BLaER1 (cell line): ENCODE results near the gene OR52A1.

ENCODE experiments used
- H3K27ac ChIP-seq: shearing (Covaris generic); formaldehyde crosslinking; 2 replicates; pipeline ENCODE4 v1.8.1; 2022
- H3K27me3 ChIP-seq: shearing (Covaris generic); formaldehyde crosslinking; 2 replicates; pipeline ENCODE4 v1.8.1; 2022
- H3K36me3 ChIP-seq: shearing (Covaris generic); formaldehyde crosslinking; 2 replicates; pipeline ENCODE4 v1.8.1; 2022
- H3K4me1 ChIP-seq: shearing (Covaris generic); formaldehyde crosslinking; 2 replicates; pipeline ENCODE4 v1.8.1; 2022
- H3K4me2 ChIP-seq: shearing (Covaris generic); formaldehyde crosslinking; 2 replicates; pipeline ENCODE4 v1.8.1; 2022
- H3K4me3 ChIP-seq: shearing (Covaris generic); formaldehyde crosslinking; 2 replicates; pipeline ENCODE4 v1.8.1; 2022
- H3K9ac ChIP-seq: shearing (Covaris generic); formaldehyde crosslinking; 2 replicates; pipeline ENCODE4 v1.8.1; 2022
- H3K9me3 ChIP-seq: shearing (Covaris generic); formaldehyde crosslinking; 2 replicates; pipeline ENCODE4 v1.8.1; 2022
- H4K20me1 ChIP-seq: shearing (Covaris generic); formaldehyde crosslinking; 2 replicates; pipeline ENCODE4 v1.8.1; 2022
- Cebpa-rat ChIP-seq: shearing (Covaris generic); IDR thresholded peaks from 2 replicates; pipeline ENCODE4 v1.8.1; 2022

The OR52A1 gene

DNA sequence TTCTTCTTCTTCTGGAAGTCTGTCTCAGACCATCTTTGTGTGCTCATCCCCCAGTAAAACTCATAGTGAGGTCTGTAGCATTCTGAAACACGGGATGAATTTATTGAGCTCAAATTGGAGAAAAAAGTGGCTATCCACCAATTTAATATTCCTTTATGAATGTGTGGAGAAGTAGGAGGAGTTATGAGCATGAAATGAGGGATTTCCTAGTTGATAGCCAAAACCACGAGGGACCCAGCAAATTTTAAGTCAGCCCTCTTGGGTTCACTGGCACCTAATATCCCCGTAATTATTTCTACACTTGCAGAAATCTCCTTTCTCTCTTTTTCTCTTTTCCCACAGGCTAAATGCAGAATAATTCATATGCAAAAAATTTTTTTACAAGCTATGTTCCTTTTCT, at the start of gene OR52A1:
TSS of gene OR52A1 (minus strand) at position 101 of the 400 bp plus-strand sequence. CDS start 2,388 bp downstream, outside the sequence.
- no peak for TF ChIP-seq Cebpa-rat
- H3K9ac ChIP-seq = no peak within 1 kb of the TSS
- no peaks in the 10 kb centered on the region for H3K36me3 ChIP-seq
- no peak within 1 kb of the TSS for H3K4me3 ChIP-seq
- no peaks in the 10 kb centered on the region for H4K20me1 ChIP-seq
- no peaks in the 10 kb centered on the region for H3K9me3 ChIP-seq
- H3K27me3 ChIP-seq = no peaks in the 10 kb centered on the region
- no peak within 1 kb of the TSS for H3K4me2 ChIP-seq
- H3K27ac ChIP-seq = no peak within 1 kb of the TSS
- H3K4me1 ChIP-seq = no peaks in the 10 kb centered on the region

DNA sequence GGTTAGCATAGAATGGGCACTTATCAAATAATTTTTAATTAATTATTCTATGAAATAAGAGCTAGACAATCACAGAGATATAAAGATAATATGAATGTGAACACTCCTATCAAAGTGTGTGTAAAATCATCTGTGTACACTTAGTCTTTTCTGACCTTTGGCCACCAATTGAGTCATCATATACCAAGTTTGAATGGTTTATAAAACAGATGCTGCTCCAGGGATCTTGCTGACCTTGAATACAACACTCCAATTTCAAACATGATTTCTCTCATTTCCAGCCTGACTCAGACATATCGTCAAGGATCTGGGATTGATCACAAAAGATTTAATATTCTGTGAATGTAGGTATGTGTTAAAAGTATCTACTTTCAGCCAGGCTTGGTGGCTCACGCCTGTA, 48.8 kb upstream of the OR52A1 start:
- no peak overlapping the region for H3K4me3 ChIP-seq
- no peaks in the 10 kb centered on the region for H3K9me3 ChIP-seq
- H4K20me1 ChIP-seq = no peaks in the 10 kb centered on the region
- H3K4me2 ChIP-seq = no peak overlapping the region
- no peak overlapping the region for H3K9ac ChIP-seq
- no peak overlapping the region for H3K27ac ChIP-seq
- no peak for TF ChIP-seq Cebpa-rat
- H3K27me3 ChIP-seq = no peaks in the 10 kb centered on the region
- H3K4me1 ChIP-seq = no peaks in the 10 kb centered on the region
- no peaks in the 10 kb centered on the region for H3K36me3 ChIP-seq

DNA sequence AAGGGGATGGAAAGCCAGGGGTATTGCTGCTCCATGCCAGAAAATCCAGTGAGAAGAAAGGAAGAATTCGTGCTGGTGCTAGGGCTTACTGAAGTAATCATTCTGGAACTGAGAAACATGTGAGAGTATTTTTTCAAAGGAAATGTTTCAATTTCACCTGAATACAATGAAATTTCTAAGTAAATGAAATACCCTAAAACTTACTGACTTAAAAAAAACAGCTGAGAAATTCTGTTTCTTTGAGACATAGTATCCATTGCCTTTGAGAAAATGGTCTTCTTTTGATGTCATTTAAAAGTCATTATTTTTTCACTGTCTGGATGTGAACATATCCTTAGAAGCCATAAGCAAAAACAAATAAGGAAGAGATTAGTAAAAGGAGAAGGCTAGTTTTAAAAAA, 46.0 kb upstream of the OR52A1 start, which contains the start of gene OR51V1:
TSS of gene OR51V1 (minus strand) at position 101 of the 400 bp plus-strand sequence. CDS start at position 101, 0 bp downstream.
- Histone ChIP-seq H3K4me2 (no peak within 1 kb of the TSS), H3K27me3 (no peaks in the 10 kb centered on the region), H3K9me3 (no peaks in the 10 kb centered on the region), H3K36me3 (no peaks in the 10 kb centered on the region), H3K4me1 (no peaks in the 10 kb centered on the region), H3K9ac (no peak within 1 kb of the TSS), H4K20me1 (no peaks in the 10 kb centered on the region), H3K27ac (no peak within 1 kb of the TSS), H3K4me3 (no peak within 1 kb of the TSS)
- TF ChIP-seq Cebpa-rat = no peak

DNA sequence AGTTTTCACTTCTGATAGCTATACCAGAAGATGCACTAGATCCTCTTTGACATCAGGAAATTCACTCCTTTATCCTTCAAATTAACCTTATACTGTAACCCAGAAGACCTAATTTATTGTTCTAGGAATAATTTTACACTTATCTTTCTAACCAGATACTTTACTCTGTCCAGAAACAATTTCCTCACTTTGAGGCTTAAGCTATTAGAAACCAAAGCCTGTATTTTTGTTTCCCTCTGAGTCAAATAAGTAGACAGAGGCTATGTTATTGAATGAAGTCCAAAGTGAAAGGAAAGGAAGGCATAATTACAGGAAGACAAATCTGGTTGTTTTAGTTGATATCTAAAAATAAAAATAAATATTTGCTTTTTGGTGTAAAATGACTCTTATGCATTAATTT, 43.7 kb upstream of the OR52A1 start:
- Histone ChIP-seq H3K27me3 (no peaks in the 10 kb centered on the region), H3K4me3 (no peak overlapping the region), H4K20me1 (no peaks in the 10 kb centered on the region), H3K36me3 (no peaks in the 10 kb centered on the region), H3K4me2 (no peak overlapping the region), H3K27ac (no peak overlapping the region), H3K9me3 (peaks cover 4% of the 10 kb centered on the region; the same call in 1 of the 2 replicates), H3K9ac (no peak overlapping the region), H3K4me1 (no peaks in the 10 kb centered on the region)
- no peak for TF ChIP-seq Cebpa-rat

DNA sequence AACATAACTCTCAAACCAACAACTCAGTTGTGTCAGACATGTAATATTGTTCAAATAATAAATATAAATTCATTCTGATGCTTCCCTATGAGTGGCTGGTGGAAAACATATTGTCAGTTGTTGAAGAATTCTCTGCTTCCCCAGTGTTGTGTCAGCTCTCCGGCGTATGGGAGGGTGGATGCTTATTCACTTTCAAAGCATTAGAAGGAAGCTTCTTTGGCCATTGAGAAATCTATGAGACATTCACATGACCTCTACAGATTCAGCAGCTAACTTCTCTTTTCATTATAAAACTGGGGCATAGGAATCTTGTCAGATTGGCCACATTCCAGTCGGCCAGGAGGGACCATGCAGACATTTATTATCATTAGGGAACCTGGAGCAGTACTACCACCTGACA, 43.0 kb upstream of the OR52A1 start:
- peaks cover 4% of the 10 kb centered on the region; the same call in 1 of the 2 replicates for H3K9me3 ChIP-seq
- no peak for TF ChIP-seq Cebpa-rat
- H3K4me2 ChIP-seq = no peak overlapping the region

DNA sequence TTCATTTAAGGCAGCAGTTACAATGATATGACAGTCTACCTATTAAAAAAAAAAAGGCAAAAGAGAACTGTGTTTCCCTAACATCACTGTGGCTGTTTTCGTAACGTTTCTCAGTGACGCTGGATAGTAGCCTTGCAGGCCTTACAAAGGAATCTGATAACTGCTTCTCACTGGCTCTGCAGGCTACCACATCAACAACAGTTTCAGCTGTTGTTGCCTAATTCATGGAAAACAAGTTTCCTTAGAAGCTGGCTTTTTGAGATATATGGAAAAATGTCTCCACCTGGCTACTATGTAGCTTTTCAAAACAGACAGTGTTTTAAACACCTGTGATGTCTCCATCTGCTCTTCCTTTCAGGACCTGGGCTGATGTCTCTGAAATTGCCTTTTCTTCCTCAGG, 42.2 kb upstream of the OR52A1 start:
- Histone ChIP-seq H3K9ac (no peak overlapping the region), H3K4me2 (no peak overlapping the region), H3K9me3 (peaks cover 4% of the 10 kb centered on the region; the same call in 1 of the 2 replicates), H4K20me1 (no peaks in the 10 kb centered on the region), H3K36me3 (no peaks in the 10 kb centered on the region), H3K27ac (no peak overlapping the region), H3K4me3 (no peak overlapping the region), H3K4me1 (no peaks in the 10 kb centered on the region), H3K27me3 (no peaks in the 10 kb centered on the region)
- no peak for TF ChIP-seq Cebpa-rat

More for the DNA sequence above, 43.0 kb upstream of the OR52A1 start:
- Histone ChIP-seq H4K20me1 (no peaks in the 10 kb centered on the region), H3K9ac (no peak overlapping the region), H3K36me3 (no peaks in the 10 kb centered on the region), H3K4me3 (no peak overlapping the region), H3K27me3 (no peaks in the 10 kb centered on the region), H3K27ac (no peak overlapping the region), H3K4me1 (no peaks in the 10 kb centered on the region)

DNA sequence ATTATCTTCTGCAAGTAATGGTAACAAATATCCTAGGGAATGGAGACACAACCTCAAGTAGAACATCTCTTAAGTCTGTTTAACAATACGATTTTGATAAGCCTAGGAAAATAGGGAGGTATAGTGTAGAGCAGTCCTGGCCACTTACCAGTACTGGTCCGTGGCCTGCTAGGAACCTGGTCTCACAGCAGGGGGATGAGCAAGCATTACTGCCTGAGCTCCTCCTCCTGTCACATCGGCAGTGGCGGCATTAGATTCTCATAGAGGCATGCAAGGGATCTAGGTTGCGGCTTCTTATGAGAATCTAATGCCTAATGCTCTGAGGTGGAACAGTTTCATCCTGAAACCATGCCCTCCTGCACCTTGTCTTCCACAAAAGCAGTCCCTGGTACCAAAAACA, 41.5 kb upstream of the OR52A1 start:
- no peak overlapping the region for H3K4me3 ChIP-seq
- TF ChIP-seq Cebpa-rat = no peak
- no peaks in the 10 kb centered on the region for H3K36me3 ChIP-seq

DNA sequence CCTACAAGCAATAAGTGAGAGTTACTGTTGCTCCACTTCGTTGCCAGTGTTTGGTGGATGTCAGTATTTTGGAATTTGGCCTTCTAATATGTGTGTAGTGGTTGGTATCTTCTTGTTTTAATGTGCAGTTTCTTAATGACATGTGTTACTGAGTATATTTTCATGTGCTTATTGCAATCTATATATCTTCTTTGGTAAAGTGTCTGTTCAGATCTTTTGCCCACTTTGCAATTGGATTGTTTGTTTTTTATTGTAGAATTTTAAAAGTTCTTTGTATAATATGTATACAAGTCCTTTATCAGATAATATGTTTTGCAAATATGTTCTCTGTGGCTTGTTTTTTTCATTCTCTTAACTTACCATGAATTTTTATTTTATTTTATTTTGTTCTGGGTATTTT, 38.2 kb upstream of the OR52A1 start:
- H3K4me3 ChIP-seq = no peak overlapping the region
- H4K20me1 ChIP-seq = no peaks in the 10 kb centered on the region
- no peak for TF ChIP-seq Cebpa-rat
- peaks cover 13% of the 10 kb centered on the region for H3K9me3 ChIP-seq
- H3K27ac ChIP-seq = no peak overlapping the region
- no peak overlapping the region for H3K9ac ChIP-seq
- no peaks in the 10 kb centered on the region for H3K27me3 ChIP-seq
- H3K4me1 ChIP-seq = no peaks in the 10 kb centered on the region
- H3K4me2 ChIP-seq = no peak overlapping the region
- no peaks in the 10 kb centered on the region for H3K36me3 ChIP-seq

More for the DNA sequence above, 41.5 kb upstream of the OR52A1 start:
- H3K4me1 ChIP-seq = no peaks in the 10 kb centered on the region
- H3K9me3 ChIP-seq = peaks cover 4% of the 10 kb centered on the region; the same call in 1 of the 2 replicates
- H3K27ac ChIP-seq = no peak overlapping the region
- no peaks in the 10 kb centered on the region for H4K20me1 ChIP-seq
- no peak overlapping the region for H3K4me2 ChIP-seq
- no peaks in the 10 kb centered on the region for H3K27me3 ChIP-seq
- no peak overlapping the region for H3K9ac ChIP-seq

DNA sequence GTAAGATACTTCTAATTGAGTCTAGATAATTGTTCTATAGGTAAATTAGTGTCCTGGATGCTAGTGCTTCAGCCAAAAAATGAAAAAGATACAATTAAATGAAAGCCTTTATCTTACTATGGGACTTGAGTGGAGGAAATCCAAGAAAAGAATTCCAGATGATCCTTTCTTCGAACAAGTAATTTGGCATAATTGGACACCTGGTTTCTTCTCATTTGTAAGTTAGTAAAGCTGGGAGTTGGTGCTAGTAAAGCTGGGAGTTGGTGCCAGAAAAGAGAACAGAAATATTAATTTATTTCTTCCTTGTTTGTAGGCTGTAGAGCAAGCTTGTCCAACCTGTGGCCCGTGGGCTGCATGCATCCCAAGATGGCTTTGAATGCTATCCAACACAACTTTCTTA, 33.6 kb upstream of the OR52A1 start:
- Histone ChIP-seq H3K4me1 (no peaks in the 10 kb centered on the region), H3K27ac (no peak overlapping the region)

DNA sequence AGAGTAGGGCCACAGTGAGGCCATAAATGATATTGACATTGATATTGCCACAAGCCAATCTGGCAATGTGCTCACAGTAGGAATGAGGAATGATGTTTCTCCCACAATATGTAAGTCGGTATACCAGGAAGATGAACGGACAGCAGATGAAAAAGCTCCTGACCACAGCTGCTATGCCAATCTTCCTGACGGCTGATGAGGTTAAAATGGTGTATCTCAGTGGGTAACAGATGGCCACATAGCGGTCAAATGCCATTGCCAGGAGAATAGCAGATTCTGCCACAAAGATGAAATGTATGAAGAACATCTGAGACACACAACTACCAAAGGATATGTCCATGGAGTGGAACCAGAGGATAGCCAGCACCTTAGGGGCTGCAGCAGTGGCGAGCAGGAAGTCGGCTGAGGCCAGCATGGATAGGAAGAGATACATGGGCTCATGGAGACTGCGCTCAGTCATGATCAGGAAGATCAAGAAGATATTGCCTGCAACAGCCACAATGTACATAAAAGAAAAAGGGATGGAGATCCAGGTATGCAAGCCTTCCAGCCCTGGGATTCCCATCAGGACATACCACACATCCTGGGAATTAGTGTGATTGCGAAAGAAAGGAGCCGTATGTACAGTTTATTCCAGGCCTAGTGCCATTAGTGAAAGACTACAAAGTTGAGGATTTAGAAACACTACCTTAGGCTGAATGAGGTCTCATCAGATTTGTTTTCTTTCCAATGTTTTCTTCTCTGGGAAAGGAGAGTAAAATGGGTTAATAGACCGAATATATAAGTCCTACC, 23.7 kb upstream of the OR52A1 start:
- Histone ChIP-seq H3K4me3 (no peak overlapping the region), H4K20me1 (no peaks in the 10 kb centered on the region), H3K9me3 (no peaks in the 10 kb centered on the region), H3K36me3 (no peaks in the 10 kb centered on the region), H3K4me2 (no peak overlapping the region), H3K27me3 (no peaks in the 10 kb centered on the region), H3K9ac (no peak overlapping the region), H3K4me1 (no peaks in the 10 kb centered on the region), H3K27ac (no peak overlapping the region)
- 0 out of 2 replicates have a peak, but pooled peaks have one; percentile 22 for TF ChIP-seq Cebpa-rat

More for the DNA sequence above, 33.6 kb upstream of the OR52A1 start:
- H3K9ac ChIP-seq = no peak overlapping the region
- peaks cover 9% of the 10 kb centered on the region for H3K9me3 ChIP-seq
- no peaks in the 10 kb centered on the region for H3K36me3 ChIP-seq
- no peak overlapping the region for H3K4me2 ChIP-seq
- no peak overlapping the region for H3K4me3 ChIP-seq
- no peaks in the 10 kb centered on the region for H3K27me3 ChIP-seq
- TF ChIP-seq Cebpa-rat = no peak
- H4K20me1 ChIP-seq = no peaks in the 10 kb centered on the region
